ENCODE data around the gene RENBP. TPM values are rescaled to one million over a fixed set of nuclear protein-coding genes. Genes with fewer than 3 reads are reported as not detected.

The RENBP gene
- polyA plus RNA-seq, 3 donors from 2014 or later = 0.93 to 3.1 TPM; not detected in 1

DNA sequence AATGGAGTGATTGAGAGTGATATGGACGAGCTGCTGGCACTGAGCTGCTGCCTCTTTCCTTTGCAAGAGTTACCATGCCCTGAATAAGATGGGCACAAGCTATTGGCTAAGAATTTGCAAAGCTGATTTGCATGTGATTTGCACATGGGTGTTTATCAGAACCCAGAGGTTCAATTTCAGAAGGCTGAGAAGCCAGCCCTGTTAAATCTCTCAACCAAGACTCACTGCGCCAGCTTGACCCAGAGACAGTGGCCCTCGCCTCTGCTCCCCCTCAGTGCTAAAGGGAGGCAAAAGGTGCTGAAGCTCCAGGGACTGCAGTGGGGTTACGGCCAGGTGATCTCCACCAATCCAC is 19.1 kb downstream of the RENBP start:
- peaks cover 12 to 21% (median 19%) of the 10 kb centered on the region in 3 donors for H3K27me3 Mint-ChIP-seq (ENCODE audit: low read depth in 3 of 3)
- H3K4me3 Mint-ChIP-seq = peak overlapping the region; percentile 89 to 94 (median 93)
- H3K36me3 Mint-ChIP-seq = peaks cover 0 to 3% (median 0%) of the 10 kb centered on the region in 3 donors
- DNase-seq = peak in 1 of 3 donors; percentile 34
- peaks cover 67 to 68% of the 10 kb centered on the region in 2 donors for H3K4me1 Mint-ChIP-seq
- peaks cover 0 to 1% (median 0%) of the 10 kb centered on the region in 6 donors for H3K9me3 Mint-ChIP-seq
- H3K27ac Mint-ChIP-seq = peak overlapping the region; percentile 92 to 98 (median 97)

DNA sequence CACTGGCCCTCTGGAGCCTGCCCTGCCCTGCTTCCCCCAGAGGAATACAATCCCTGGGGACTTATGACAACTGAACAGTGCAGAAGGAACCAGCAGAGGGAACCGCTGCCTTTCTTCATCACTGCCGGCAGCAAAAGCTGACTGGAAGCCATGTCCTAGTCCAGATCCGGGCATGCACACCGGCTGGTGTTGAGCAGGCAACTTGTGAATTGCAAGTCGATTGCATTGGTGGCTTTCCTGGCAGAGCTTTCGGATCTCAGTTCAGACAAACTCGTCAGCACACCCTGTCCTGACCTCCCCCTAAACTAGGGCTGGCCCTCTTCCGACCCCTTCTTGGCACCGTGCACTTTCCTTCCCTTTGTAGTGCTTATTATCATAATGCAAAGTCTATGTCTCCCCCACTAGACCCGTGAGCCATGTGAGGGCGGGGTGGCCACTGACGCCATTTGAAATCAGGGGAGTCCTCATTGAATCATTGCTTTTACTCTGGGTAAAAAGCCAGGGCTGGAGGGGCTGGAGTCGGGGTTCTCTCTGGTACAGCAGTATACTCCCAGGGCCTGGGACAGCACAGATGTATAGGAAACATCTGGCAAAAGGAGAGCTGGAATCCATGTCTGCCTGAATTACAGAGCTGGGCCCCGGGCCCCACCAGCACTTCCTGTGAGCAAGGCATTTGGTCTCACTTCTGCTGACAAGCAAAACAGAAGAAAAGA is 20.1 kb downstream of the RENBP start:
- Mint-ChIP-seq H3K27ac (peak overlapping the region; percentile 92 to 98 (median 97)), H3K4me1 (peaks cover 65 to 73% of the 10 kb centered on the region in 2 donors), H3K4me3 (peak overlapping the region; percentile 89 to 94 (median 93)), H3K9me3 (peaks cover 0 to 1% (median 0%) of the 10 kb centered on the region in 6 donors), H3K36me3 (peaks cover 0 to 3% (median 0%) of the 10 kb centered on the region in 3 donors), H3K27me3 (ENCODE audit: low read depth in 3 of 3) (peaks cover 13 to 21% (median 19%) of the 10 kb centered on the region in 3 donors)
- DNase-seq = peak; percentile 43 to 48 (median 46)

DNA sequence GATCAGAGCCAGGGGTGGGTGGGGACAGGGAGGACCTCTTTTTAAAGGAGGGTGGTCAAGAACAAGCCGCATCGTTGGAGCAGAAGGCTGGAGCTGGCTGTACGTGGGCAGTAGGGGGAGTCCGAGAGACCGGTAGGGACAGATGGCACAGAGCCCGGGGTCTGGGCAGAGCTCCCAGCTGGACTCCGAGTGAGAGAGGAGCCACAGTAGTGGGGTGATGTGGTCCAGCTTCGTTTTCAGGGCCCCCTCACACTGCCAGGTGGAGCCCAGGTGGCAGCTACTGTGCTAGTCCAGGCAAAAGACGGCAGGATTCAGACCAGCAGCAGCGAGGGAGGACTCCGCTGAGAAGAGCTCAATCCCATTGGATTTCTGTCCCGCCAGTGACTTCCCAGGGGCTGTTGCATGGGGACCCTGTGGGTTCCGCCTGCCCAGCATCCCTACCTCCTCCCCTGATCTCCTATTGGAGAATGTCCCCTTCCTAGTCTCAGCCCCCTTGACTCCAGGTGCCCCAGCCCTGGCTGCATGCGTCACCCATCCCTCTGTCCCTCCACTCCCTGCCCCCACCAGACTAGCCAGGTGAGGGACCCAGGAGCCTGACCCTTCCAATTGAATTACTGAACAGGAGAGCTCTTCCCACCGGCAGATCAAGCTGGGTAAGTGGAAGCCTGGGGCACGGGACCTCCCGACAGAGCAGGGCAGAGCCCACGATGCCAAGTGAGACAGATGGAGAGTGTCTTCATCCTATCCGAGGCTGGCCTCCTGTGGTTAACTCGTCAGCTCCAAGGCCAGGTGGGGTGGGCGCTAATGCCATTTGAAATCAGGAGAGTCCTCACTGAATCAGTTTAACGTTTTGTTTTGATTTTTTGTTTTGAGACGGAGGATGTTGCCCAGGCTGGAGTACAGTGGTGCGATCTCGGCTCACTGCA is 21.2 kb downstream of the RENBP start:
- H3K27ac Mint-ChIP-seq = peak overlapping the region; percentile 92 to 98 (median 97)
- peaks cover 11 to 21% (median 19%) of the 10 kb centered on the region in 3 donors for H3K27me3 Mint-ChIP-seq (ENCODE audit: low read depth in 3 of 3)
- peak overlapping the region; percentile 89 to 94 (median 93) for H3K4me3 Mint-ChIP-seq
- H3K9me3 Mint-ChIP-seq = peaks cover 0 to 1% (median 0%) of the 10 kb centered on the region in 6 donors
- no peak for DNase-seq
- H3K36me3 Mint-ChIP-seq = peaks cover 0 to 3% (median 3%) of the 10 kb centered on the region in 3 donors
- H3K4me1 Mint-ChIP-seq = peaks cover 54 to 66% of the 10 kb centered on the region in 2 donors

DNA sequence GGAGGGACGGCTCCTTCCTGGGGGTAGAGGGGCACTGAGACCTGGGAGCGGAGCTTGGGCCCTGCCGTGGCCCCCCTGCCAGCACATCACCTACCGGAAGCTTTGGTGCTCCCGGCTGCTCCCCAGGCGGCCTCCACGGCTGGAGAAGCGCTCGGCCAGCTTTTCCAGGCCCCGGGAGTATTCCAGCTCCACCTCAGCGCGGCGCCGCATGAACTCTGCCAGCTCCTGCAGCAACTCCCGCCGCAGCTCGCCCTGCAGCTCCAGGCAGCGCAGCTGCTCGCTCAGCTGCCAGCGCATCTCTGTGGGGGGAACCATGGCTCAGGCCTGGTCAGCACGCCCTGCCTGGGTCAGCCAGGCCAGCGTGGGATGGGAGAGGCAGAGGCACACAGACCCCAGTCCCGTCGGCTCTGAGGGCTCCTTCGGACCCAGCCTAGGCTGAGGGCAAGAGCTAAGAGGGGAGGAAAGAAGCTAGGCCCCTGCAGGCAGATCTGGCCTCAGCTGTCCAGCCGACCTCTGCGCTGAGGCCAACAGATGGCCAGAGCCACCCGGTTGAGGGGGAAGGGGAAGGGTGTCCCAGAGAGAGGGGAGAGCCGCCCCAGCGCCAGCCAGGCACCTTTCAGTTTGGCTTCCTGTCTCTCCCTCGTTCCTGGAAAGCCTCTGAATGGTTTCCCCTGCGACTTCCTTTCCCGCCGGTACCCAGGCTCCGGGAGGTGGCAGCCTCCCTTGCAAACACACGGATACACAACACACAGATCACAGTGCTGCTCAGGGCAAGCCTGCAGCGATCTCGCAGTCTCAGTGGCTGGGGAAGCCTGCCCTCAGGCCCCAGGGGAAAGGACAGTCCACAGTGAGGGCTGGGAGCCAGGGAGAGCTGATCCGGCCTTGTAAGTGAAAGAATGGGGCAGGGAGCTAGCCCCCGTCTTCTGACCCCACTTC is 22.7 kb downstream of the RENBP start:
- peaks cover 6 to 16% (median 10%) of the 10 kb centered on the region in 3 donors for H3K27me3 Mint-ChIP-seq (ENCODE audit: low read depth in 3 of 3)
- peak overlapping the region; percentile 17 to 93 (median 84) for H3K27ac Mint-ChIP-seq
- H3K4me3 Mint-ChIP-seq = peak overlapping the region; percentile 65 to 94 (median 68)
- no peak for DNase-seq
- peaks cover 0 to 1% (median 0%) of the 10 kb centered on the region in 6 donors for H3K9me3 Mint-ChIP-seq
- H3K36me3 Mint-ChIP-seq = peaks cover 3 to 11% (median 6%) of the 10 kb centered on the region in 3 donors
- H3K4me1 Mint-ChIP-seq = peaks cover 42 to 55% of the 10 kb centered on the region in 2 donors

DNA sequence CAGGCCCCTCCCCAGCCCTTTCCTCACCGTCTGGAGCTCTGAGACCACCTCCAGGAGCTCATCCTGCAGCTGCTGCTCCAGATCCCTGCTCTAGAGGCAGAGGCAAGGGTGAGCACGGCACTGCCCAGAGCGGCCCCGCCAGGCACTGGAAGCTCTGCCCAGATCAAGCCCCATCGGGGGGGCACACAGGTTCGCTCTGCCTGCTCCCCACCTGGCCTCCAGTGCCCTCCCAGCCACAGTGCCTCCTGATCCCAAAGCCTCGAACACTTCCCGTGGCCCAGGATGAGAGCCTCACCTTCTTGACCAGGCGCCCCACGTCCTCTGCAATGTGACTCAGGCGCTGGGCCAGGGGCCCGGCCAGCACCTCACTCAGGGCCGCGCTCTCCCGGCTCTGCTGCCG is 23.4 kb downstream of the RENBP start:
- Mint-ChIP-seq H3K27me3 (ENCODE audit: low read depth in 3 of 3) (peaks cover 5 to 14% (median 7%) of the 10 kb centered on the region in 3 donors), H3K9me3 (peaks cover 0 to 1% (median 0%) of the 10 kb centered on the region in 6 donors), H3K4me3 (no peak overlapping the region), H3K27ac (peak overlapping the region in 1 of 6 donors; percentile 46), H3K36me3 (peaks cover 3 to 16% (median 11%) of the 10 kb centered on the region in 3 donors), H3K4me1 (peaks cover 40 to 50% of the 10 kb centered on the region in 2 donors)
- no peak for DNase-seq

DNA sequence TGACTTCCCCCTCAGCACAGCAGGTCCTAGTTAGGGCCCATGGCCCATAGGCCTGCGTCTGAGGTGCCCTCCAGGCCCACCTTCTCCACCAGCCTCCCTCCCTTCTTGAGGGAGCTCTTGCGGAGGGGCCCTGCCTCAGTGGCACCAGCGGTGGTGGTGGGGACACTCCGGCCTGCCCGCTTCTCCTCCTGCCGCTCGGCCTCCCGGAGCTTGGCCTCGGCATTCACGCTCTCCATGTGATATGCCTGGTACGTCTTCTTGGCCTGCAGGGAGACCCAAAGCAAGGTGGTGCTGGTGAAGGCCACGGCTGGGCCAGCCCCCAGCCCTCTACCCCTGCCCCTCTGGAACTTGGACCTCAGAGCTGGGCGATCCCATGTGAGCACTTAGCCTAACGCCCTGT is 23.9 kb downstream of the RENBP start:
- DNase-seq = no peak
- Mint-ChIP-seq H3K27me3 (ENCODE audit: low read depth in 3 of 3) (peaks cover 3 to 12% (median 5%) of the 10 kb centered on the region in 3 donors), H3K4me3 (no peak overlapping the region), H3K9me3 (no peaks in the 10 kb centered on the region), H3K36me3 (peaks cover 5 to 21% (median 15%) of the 10 kb centered on the region in 3 donors), H3K4me1 (peaks cover 37 to 48% of the 10 kb centered on the region in 2 donors), H3K27ac (no peak overlapping the region)

DNA sequence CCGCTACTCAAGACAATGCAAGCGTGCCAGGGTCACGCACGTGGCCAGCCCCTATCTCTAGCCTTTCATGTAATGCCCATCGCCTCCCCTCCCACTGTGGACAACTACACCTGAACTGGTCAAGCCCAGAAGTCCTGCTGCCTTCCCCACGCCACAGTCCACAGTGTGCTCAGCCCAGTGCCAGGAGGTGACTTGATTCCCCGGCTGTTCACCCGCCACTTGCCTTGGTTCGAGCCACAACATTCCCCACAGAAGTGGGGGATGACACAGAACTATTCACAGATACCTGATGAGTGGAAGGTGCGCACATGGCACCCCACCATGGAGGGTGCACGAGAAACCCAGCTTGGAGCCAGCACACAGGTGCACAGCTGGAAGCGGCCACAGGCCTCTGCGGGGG is 25.2 kb downstream of the RENBP start:
- H3K36me3 Mint-ChIP-seq = peaks cover 5 to 21% (median 15%) of the 10 kb centered on the region in 3 donors
- H3K4me3 Mint-ChIP-seq = no peak overlapping the region

DNA sequence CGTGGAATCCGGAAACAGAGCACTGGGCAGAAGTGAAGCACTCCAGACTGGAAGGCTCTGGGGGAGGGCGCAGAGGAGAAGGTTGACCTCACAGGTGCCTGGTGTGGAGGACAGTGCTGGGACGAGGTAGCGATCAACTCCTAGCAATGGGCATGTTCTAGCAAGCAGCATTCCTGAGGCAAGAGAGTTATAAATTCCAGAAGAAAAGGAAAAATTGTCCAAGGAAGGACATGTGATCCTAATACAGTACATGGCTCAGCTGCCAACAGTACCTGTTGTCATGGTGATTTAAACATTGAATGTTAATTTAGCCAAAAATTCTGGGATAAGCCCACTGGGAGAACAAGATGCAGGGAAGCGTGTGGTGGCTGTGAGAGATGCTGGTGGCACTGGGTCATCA is 26.6 kb downstream of the RENBP start:
- H3K27me3 Mint-ChIP-seq (ENCODE audit: low read depth in 3 of 3) = peaks cover 0 to 5% (median 3%) of the 10 kb centered on the region in 3 donors
- H3K4me3 Mint-ChIP-seq = no peak overlapping the region
- DNase-seq = no peak
- no peaks in the 10 kb centered on the region for H3K9me3 Mint-ChIP-seq
- peaks cover 12 to 21% of the 10 kb centered on the region in 2 donors for H3K4me1 Mint-ChIP-seq
- H3K36me3 Mint-ChIP-seq = peaks cover 5 to 24% (median 15%) of the 10 kb centered on the region in 3 donors
- peak overlapping the region in 1 of 6 donors; percentile 57 for H3K27ac Mint-ChIP-seq

More for the DNA sequence above, 25.2 kb downstream of the RENBP start:
- no peak for DNase-seq
- Mint-ChIP-seq H3K27me3 (ENCODE audit: low read depth in 3 of 3) (peaks cover under 1 to 5% (median 3%) of the 10 kb centered on the region in 3 donors), H3K9me3 (no peaks in the 10 kb centered on the region), H3K4me1 (peaks cover 24 to 35% of the 10 kb centered on the region in 2 donors), H3K27ac (no peak overlapping the region)

DNA sequence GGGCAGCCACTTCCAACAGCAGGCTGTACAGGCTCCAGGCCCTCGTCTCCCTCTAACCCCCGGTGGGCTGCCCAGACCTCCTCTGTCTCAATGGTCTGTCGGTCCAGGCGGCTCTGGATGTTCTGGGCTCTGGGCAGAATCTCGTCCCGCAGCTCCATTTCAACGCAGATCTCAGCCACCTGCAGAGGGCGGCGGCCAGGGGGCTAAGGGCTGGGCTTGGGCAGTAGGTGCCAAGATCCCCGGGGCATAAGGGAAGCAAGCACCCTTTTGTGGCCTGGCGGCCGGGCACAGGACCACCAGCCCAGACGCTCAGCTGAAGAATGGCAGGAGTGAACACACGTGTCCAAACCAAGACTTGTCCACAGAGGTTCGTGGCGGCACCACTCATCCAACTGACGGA is 30.7 kb downstream of the RENBP start:
- Mint-ChIP-seq H3K4me1 (peaks cover 0 to 4% of the 10 kb centered on the region in 2 donors), H3K9me3 (no peaks in the 10 kb centered on the region), H3K27ac (no peak overlapping the region), H3K4me3 (no peak overlapping the region), H3K27me3 (ENCODE audit: low read depth in 3 of 3) (peaks cover 0 to 5% (median 3%) of the 10 kb centered on the region in 3 donors), H3K36me3 (peaks cover 7 to 31% (median 22%) of the 10 kb centered on the region in 3 donors)
- no peak for DNase-seq

DNA sequence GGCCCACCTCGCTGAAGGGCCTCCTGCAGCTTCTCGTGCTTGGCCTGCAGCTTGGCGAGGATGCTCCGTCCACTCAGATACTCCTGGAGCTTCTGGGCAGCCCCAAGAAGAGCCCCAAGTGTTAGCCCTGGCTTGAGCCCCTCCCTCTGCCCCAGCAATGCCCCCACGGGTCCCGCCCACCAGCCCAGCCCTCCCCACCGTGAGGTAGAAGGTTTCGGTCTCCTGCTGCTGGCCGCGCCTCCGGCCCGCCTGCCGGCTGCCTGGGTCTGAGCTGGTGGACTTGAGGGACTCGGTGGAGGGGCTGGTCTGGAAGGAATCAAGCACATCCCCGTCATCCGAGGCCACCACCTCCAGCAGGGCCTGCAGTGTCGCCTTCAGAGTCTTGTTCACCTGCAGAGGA is 31.2 kb downstream of the RENBP start:
- no peak overlapping the region for H3K4me3 Mint-ChIP-seq
- no peak for DNase-seq
- H3K36me3 Mint-ChIP-seq = peaks cover 7 to 29% (median 22%) of the 10 kb centered on the region in 3 donors
- no peak overlapping the region for H3K27ac Mint-ChIP-seq
- no peaks in the 10 kb centered on the region for H3K9me3 Mint-ChIP-seq
- peaks cover 0 to 4% of the 10 kb centered on the region in 2 donors for H3K4me1 Mint-ChIP-seq
- peaks cover 0 to 5% (median 3%) of the 10 kb centered on the region in 3 donors for H3K27me3 Mint-ChIP-seq (ENCODE audit: low read depth in 3 of 3)

DNA sequence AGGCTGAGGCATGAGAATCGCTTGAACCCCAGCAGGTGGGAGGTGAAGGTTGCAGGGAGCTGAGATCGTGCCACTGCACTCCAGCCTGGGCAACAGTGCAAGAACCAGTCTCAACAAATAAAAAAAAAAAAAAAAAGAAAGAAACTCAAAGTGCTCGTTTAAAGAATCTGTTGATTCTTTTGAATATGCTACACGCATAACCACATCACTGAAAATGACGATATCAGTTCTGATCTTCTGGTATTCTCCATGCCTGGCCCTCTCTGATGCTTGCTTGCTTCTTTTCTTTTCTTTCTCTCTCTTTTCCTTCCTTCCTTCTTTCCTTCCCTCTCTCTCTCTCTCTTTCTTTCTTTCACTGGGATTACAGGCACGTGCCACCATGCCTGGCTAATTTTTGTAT is 32.6 kb downstream of the RENBP start:
- no peak for DNase-seq
- H3K27ac Mint-ChIP-seq = peak overlapping the region in 2 of 6 donors; percentile 39 to 51
- peaks cover 7 to 20% (median 16%) of the 10 kb centered on the region in 3 donors for H3K36me3 Mint-ChIP-seq
- no peak overlapping the region for H3K4me3 Mint-ChIP-seq
- no peaks in the 10 kb centered on the region for H3K9me3 Mint-ChIP-seq
- peaks cover 0 to 2% (median 1%) of the 10 kb centered on the region in 3 donors for H3K27me3 Mint-ChIP-seq (ENCODE audit: low read depth in 3 of 3)
- H3K4me1 Mint-ChIP-seq = peaks cover 6 to 8% of the 10 kb centered on the region in 2 donors

DNA sequence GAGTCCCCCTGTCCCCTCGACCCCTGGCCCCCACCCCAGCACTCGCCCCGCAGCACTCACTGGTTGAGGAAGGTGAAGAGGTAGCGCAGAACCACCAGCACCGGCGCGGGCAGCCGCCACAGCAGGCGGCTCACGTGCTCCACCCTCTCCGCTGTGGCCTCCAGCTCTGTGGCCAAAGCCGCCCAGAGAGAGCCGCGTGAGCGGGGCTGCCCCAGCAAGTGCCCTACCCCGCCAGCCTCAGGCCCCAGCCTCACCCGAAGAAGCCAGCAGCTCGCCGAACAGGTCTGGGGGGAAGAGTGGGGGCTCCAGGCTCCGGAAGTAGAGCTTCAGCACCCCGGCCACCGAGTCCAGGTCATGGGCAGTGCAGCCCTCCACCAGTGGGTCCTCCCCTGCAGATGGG is 34.0 kb downstream of the RENBP start:
- DNase-seq = no peak
- H3K4me1 Mint-ChIP-seq = peaks cover 19 to 20% of the 10 kb centered on the region in 2 donors
- no peak overlapping the region for H3K4me3 Mint-ChIP-seq
- peaks cover 3 to 9% (median 6%) of the 10 kb centered on the region in 3 donors for H3K27me3 Mint-ChIP-seq (ENCODE audit: low read depth in 3 of 3)
- no peak overlapping the region for H3K27ac Mint-ChIP-seq
- H3K36me3 Mint-ChIP-seq = peaks cover 5 to 10% (median 7%) of the 10 kb centered on the region in 3 donors
- H3K9me3 Mint-ChIP-seq = no peaks in the 10 kb centered on the region

Measured in immature natural killer cell (primary cell).